K562 (cell line): ENCODE results near the gene SMG9. TPM values are rescaled to one million over a fixed set of nuclear protein-coding genes. Genes with fewer than 3 reads are reported as not detected.
A peak's percentile ranks its signal among the peaks of the same experiment; 100 is the strongest.

Experiments used
- BRF1 ChIP-seq: IDR thresholded peaks from 3 replicates; pipeline ENCODE4 v1.6.1; 2011; ENCODE audit warnings: borderline replicate concordance, mild to moderate bottlenecking; ENCODE audit not compliant: insufficient read length; ENCODE audit errors: extremely low read depth
- CHD4 ChIP-seq: fragments of 200-600 bp; sonication (generic); IDR thresholded peaks from 3 replicates; pipeline ENCODE4 v1.6.1; 2012; ENCODE audit warnings: low read depth, mild to moderate bottlenecking, mixed read lengths, low read length, inconsistent platforms; ENCODE audit not compliant: insufficient read depth, insufficient replicate concordance, poor library complexity, severe bottlenecking
- CREM ChIP-seq: IDR thresholded peaks from 2 replicates; pipeline ENCODE4 v1.6.1; 2014; ENCODE audit warnings: antibody characterized with exemption, low read depth
- ETS2 ChIP-seq: IDR thresholded peaks from 2 replicates; pipeline ENCODE4 v1.6.1; 2016; ENCODE audit warnings: borderline replicate concordance, missing genetic modification characterization, mild to moderate bottlenecking, moderate library complexity, missing compliant biosample characterization; ENCODE audit not compliant: poor library complexity, severe bottlenecking
- MTA3 ChIP-seq: fragments of 450-650 bp; formaldehyde crosslinking; IDR thresholded peaks from 2 replicates; pipeline ENCODE4 v1.6.1; 2017; ENCODE audit warnings: mild to moderate bottlenecking, borderline replicate concordance
- NR1H2 ChIP-seq: sonication (generic); formaldehyde crosslinking; IDR thresholded peaks from 2 replicates; pipeline ENCODE4 v1.4.0; 2020; ENCODE audit warnings: mild to moderate bottlenecking, missing genetic modification reagents
- PHB ChIP-seq: fragments of 250-450 bp; sonication (Bioruptor Pico); IDR thresholded peaks from 2 replicates; pipeline ENCODE4 v1.5.0; 2021
- PHF8 ChIP-seq: fragments of 200-600 bp; sonication (generic); IDR thresholded peaks from 2 replicates; pipeline ENCODE4 v1.6.1; 2012; ENCODE audit warnings: mixed run types, mild to moderate bottlenecking, inconsistent platforms, low read length, moderate library complexity, borderline replicate concordance
- RFX1 ChIP-seq: fragments of 450-650 bp; IDR thresholded peaks from 2 replicates; pipeline ENCODE4 v1.6.1; 2016; ENCODE audit warnings: mild to moderate bottlenecking, moderate library complexity
- RUNX1 ChIP-seq: sonication (generic); IDR thresholded peaks from 2 replicates; pipeline ENCODE4 v1.6.1; 2016; ENCODE audit warnings: antibody characterized with exemption, low read depth
- SRSF1 ChIP-seq: fragments of 200-400 bp; formaldehyde crosslinking; IDR thresholded peaks from 2 replicates; pipeline ENCODE4 v1.6.1; 2017; ENCODE audit warnings: mild to moderate bottlenecking, low read depth, low read length, moderate library complexity
- SRSF9 ChIP-seq: fragments of 200-400 bp; formaldehyde crosslinking; IDR thresholded peaks from 2 replicates; pipeline ENCODE4 v1.6.1; 2017; ENCODE audit warnings: low read depth, low read length, borderline replicate concordance
- TCF3 ChIP-seq: sonication (generic); formaldehyde crosslinking; IDR thresholded peaks from 2 replicates; pipeline ENCODE4 v1.4.0; 2020; ENCODE audit warnings: mild to moderate bottlenecking, missing genetic modification reagents
- TFE3 ChIP-seq: fragments of 450-650 bp; formaldehyde crosslinking; IDR thresholded peaks from 2 replicates; pipeline ENCODE4 v1.4.0; 2020; ENCODE audit warnings: mild to moderate bottlenecking, mixed read lengths
- ZBTB40 ChIP-seq, 2 experiments: fragments of 450-650 bp in 1 of 2; sonication (generic) in 1 of 2; formaldehyde crosslinking in 1 of 2; IDR thresholded peaks; 2 replicates each; pipeline versions ENCODE4 v1.7.1 to v1.9.0; 2016 to 2022; ENCODE audit warnings: inconsistent platforms in 1 of 2, mild to moderate bottlenecking in 1 of 2, missing genetic modification reagents in 1 of 2
- ZNF23 ChIP-seq: fragments of 250-450 bp; sonication (Bioruptor Pico); IDR thresholded peaks from 2 replicates; pipeline ENCODE4 v1.4.0; 2020; ENCODE audit warnings: mild to moderate bottlenecking
- ZNF583 ChIP-seq: fragments of 250-450 bp; sonication (Bioruptor Pico); IDR thresholded peaks from 2 replicates; pipeline ENCODE4 v1.4.0; 2020
- ZNF584 ChIP-seq: fragments of 200-800 bp; sonication (Bioruptor generic); IDR thresholded peaks from 2 replicates; pipeline ENCODE4 v1.6.1; 2016; ENCODE audit warnings: low read depth, mild to moderate bottlenecking, missing genetic modification characterization, missing compliant biosample characterization
- ZNF830 ChIP-seq: fragments of 250-450 bp; sonication (Bioruptor Pico); IDR thresholded peaks from 2 replicates; pipeline ENCODE4 v1.5.0; 2021; ENCODE audit warnings: mild to moderate bottlenecking
- polyA plus RNA-seq, 8 experiments: library from polyadenylated mRNA; depleted of rRNA in 4 of 8; stranded (reverse) in 5 of 8; unstranded in 3 of 8; fragments of >200 nt; fragmentation: Nextera tagmentation in 2 of 8; fragmentation: Illumina TruSeq in 1 of 8; extraction: Ambion mirVana in 2 of 8; extraction: Trizol in 1 of 8; gene quantifications; 2 replicates each; pipeline versions ENCODE4 v1.2.1 to v1.2.3, GENCODE V29; 2011 to 2014; ENCODE audit warnings: inconsistent platforms in 1 of 8, missing spikeins in 1 of 8
- total RNA-seq, 7 experiments: library from RNA; depleted of rRNA in 6 of 7; stranded (reverse); fragments of >200 nt in 6 of 7; fragmentation: Illumina TruSeq in 2 of 7; extraction: Trizol in 2 of 7; gene quantifications; 2 replicates each; pipeline versions ENCODE4 v1.2.1 to v1.2.3, GENCODE V29; 2011 to 2021; ENCODE audit warnings: low replicate concordance in 1 of 7

Gene SMG9
- total and polyA plus RNA-seq, 9 of the 15 experiments (the other 6 are each of a cell fraction or from before 2014, with no cell fraction given), result 1.7 to 79.7 (median 40.2) TPM

- TF ChIP-seq ZBTB40 (IDR thresholded peaks at IDR 0.05) (peak; percentile 89), ZBTB40 (CRISPR knock-in tag; IDR thresholded peaks at IDR 0.05) (peak; percentile 67), ZNF830 (CRISPR knock-in tag) (no peak), SRSF9 (no peak), ZNF23 (CRISPR knock-in tag) (no peak), SRSF1 (no peak), PHF8 (no peak), RFX1 (no peak), PHB (CRISPR knock-in tag) (no peak), RUNX1 (no peak), NR1H2 (no peak), ZNF584 (CRISPR knock-in tag) (0 out of 2 replicates have a peak, but pooled peaks have one; percentile 79), ZNF583 (CRISPR knock-in tag) (no peak), BRF1 (no peak), TFE3 (CRISPR knock-in tag) (no peak), CREM (0 out of 2 replicates have a peak, but pooled peaks have one; percentile 39), MTA3 (no peak), TCF3 (CRISPR knock-in tag) (peak; percentile 22; the same call in 1 of the 2 replicates), ETS2 (no peak), CHD4 (no peak)
Measured at GRCh38 chr19:43789029-43789428, 34.3 kb upstream of the SMG9 start (continued).
